ENCODE measurements around the gene SHLD1.

Gene SHLD1

GRCh38 chr20:5900908-5901307 is 150.7 kb downstream of the SHLD1 start:
- Histone ChIP-seq H2AFZ (ENCODE audit: low read depth, low read length, severe bottlenecking) (no peak overlapping the region), H3K27ac (ENCODE audit: low read depth, low read length) (no peak overlapping the region), H3K4me3 (ENCODE audit: insufficient read depth, low read length, poor library complexity, severe bottlenecking) (no peak overlapping the region), H3K4me2 (ENCODE audit: low read depth, low read length, poor library complexity, severe bottlenecking) (no peak overlapping the region), H3K9me3 (ENCODE audit: insufficient read depth, low read length) (no peaks in the 10 kb centered on the region), H3F3A (ENCODE audit: insufficient read depth) (no peaks in the 10 kb centered on the region), H3K79me2 (ENCODE audit: insufficient read depth, low read length) (no peaks in the 10 kb centered on the region), H3K9ac (ENCODE audit: low read length) (no peak overlapping the region), H3K27me3 (ENCODE audit: low read length) (no peaks in the 10 kb centered on the region), H3K9me2 (replicated peaks; ENCODE audit: insufficient read depth, low read length) (no peaks in the 10 kb centered on the region), H3K36me3 (ENCODE audit: low read length) (no peaks in the 10 kb centered on the region), H4K20me1 (ENCODE audit: low read depth, low read length) (no peaks in the 10 kb centered on the region)
- TF ChIP-seq CTCF (IDR thresholded peaks at IDR 0.05; ENCODE audit: insufficient read depth, low read length, poor library complexity, severe bottlenecking) (no peak), EZH2phosphoT487 (conservative IDR thresholded peaks at IDR 0.05; ENCODE audit: low read length) (no peak)

GRCh38 chr20:5908981-5909380 is 158.8 kb downstream of the SHLD1 start:
- H3K9me3 ChIP-seq (ENCODE audit: insufficient read depth, low read length), result no peaks in the 10 kb centered on the region
- H3F3A ChIP-seq (ENCODE audit: insufficient read depth), result peaks cover 5% of the 10 kb centered on the region; the same call in 1 of the 2 replicates
- no peaks in the 10 kb centered on the region for H3K9me2 ChIP-seq (replicated peaks; ENCODE audit: insufficient read depth, low read length)
- H3K27ac ChIP-seq (ENCODE audit: low read depth, low read length), result no peak overlapping the region
- TF ChIP-seq EZH2phosphoT487 (conservative IDR thresholded peaks at IDR 0.05; ENCODE audit: low read length) (no peak), CTCF (IDR thresholded peaks at IDR 0.05; ENCODE audit: insufficient read depth, low read length, poor library complexity, severe bottlenecking) (no peak)
- no peaks in the 10 kb centered on the region for H3K36me3 ChIP-seq (ENCODE audit: low read length)
- no peaks in the 10 kb centered on the region for H4K20me1 ChIP-seq (ENCODE audit: low read depth, low read length)
- no peak overlapping the region for H3K9ac ChIP-seq (ENCODE audit: low read length)
- no peaks in the 10 kb centered on the region for H3K27me3 ChIP-seq (ENCODE audit: low read length)
- no peak overlapping the region for H3K4me3 ChIP-seq (ENCODE audit: insufficient read depth, low read length, poor library complexity, severe bottlenecking)
- no peak overlapping the region for H2AFZ ChIP-seq (ENCODE audit: low read depth, low read length, severe bottlenecking)
- no peak overlapping the region for H3K4me2 ChIP-seq (ENCODE audit: low read depth, low read length, poor library complexity, severe bottlenecking)
- H3K79me2 ChIP-seq (ENCODE audit: insufficient read depth, low read length), result no peaks in the 10 kb centered on the region

- Histone ChIP-seq H3K4me2 (ENCODE audit: low read depth, low read length, poor library complexity, severe bottlenecking) (no peak overlapping the region), H3K9me2 (replicated peaks; ENCODE audit: insufficient read depth, low read length) (no peaks in the 10 kb centered on the region), H2AFZ (ENCODE audit: low read depth, low read length, severe bottlenecking) (no peak overlapping the region), H3K27ac (ENCODE audit: low read depth, low read length) (no peak overlapping the region), H3K27me3 (ENCODE audit: low read length) (no peaks in the 10 kb centered on the region), H3K4me3 (ENCODE audit: insufficient read depth, low read length, poor library complexity, severe bottlenecking) (no peak overlapping the region), H3F3A (ENCODE audit: insufficient read depth) (peaks cover 5% of the 10 kb centered on the region; the same call in 1 of the 2 replicates), H3K79me2 (ENCODE audit: insufficient read depth, low read length) (no peaks in the 10 kb centered on the region), H3K9me3 (ENCODE audit: insufficient read depth, low read length) (no peaks in the 10 kb centered on the region), H4K20me1 (ENCODE audit: low read depth, low read length) (no peaks in the 10 kb centered on the region), H3K36me3 (ENCODE audit: low read length) (no peaks in the 10 kb centered on the region), H3K9ac (ENCODE audit: low read length) (no peak overlapping the region)
- TF ChIP-seq EZH2phosphoT487 (conservative IDR thresholded peaks at IDR 0.05; ENCODE audit: low read length) (no peak), CTCF (IDR thresholded peaks at IDR 0.05; ENCODE audit: insufficient read depth, low read length, poor library complexity, severe bottlenecking) (no peak)
Measured at GRCh38 chr20:5910186-5910585, 160.0 kb downstream of the SHLD1 start.
